ENCODE data around the gene PPP1R37.
A peak's percentile ranks its signal among the peaks of the same experiment; 100 is the strongest.

PPP1R37 gene

GRCh38 chr19:45138303-45138751 lies 45.3 kb downstream of the PPP1R37 start:
- no peak for DNase-seq

DNA sequence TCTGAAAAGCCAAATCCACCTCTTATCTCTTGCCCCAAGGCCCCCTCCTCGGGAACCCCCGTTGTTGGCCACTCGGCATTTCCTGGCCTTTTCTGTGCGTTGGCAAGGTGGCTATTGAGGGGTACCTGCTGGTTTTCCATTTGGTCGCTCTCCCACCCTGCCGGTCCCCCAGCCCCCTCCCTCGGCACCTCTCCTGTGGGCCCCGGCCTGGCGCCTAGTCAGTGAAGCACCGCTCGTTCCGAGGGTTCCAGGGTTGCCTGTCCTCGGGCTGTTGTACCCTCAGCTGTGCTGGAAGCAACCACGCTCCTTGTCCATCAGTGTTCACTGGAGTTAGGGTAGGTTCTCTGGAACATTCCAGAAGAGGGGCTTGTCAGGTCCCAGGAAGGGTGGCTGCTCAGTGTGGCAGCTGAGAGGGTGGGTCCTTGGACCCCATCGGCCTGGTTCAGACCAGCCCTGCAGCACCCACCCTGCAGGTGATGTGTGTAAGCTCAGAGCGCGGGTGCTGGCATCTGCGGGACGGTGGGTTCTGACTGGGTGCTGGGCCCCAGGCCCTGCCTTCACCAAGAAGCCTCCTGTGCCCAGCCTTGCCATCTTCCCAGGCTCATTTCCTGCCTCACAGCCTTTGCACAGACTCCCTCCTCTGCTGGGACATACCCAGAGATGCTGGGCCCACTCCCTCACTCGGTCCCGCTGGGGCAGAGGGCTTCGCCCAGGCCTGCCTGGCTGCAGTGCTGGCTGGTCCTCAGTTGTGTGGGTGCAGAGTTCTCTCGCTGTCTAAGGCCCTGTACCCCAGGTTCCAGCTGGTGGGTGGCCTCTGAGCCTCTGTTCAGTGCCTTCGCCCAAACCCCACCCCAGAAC lies 46.5 kb downstream of the PPP1R37 start:
- DNase-seq = no peak

GRCh38 chr19:45140144-45140503 lies 47.1 kb downstream of the PPP1R37 start:
- no peak for DNase-seq

DNA sequence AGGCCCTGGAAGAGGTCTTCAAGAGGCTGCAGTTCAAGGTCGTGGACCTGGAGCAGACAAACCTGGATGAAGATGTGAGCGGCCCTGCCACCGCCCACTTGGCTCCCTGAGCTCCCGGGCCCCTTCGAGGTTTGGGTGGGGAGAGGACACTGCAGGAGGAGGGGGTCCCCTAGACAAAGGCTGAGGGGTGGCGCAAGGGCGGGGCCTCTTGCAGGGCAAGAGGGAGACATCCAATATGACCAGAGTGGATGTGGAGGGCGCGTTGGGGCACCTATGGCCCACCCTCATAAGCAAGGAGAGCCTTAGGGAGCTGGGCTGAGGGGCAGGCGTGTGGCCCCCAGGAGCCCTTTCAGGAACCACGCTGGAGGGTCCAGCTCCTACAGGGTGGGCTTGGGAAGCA lies 47.6 kb downstream of the PPP1R37 start:
- DNase-seq = no peak

DNA sequence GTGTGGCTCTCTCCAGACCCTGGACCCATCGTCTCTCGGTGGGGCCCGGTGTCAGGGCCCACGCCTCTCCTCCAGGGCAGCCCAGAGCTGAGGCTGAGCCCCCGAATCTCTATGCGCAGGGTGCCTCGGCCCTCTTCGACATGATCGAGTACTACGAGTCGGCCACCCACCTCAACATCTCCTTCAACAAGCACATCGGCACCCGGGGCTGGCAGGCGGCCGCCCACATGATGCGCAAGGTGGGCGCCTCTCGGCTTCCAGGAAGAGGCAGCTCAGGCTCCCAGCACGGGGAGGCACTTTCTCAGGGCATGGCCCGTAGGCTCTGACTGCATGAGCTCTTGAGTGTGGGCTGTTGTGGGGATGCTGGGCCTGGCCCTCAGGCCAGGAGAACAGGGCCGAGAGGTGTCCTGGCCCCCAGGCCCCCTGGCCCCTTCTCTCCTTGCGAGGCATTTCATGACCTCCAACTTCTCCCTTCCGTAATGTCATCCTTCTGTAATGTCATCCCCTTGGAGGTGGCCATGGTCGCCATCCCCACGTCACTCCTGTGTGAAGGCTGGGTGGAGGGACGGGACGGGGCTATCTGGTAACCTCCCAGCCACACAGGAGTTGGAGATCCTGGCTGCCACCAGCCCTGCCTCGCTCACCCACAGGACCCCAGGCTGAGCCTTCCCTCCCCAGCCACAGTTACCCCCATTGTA lies 48.4 kb downstream of the PPP1R37 start:
- DNase-seq = no peak

DNA sequence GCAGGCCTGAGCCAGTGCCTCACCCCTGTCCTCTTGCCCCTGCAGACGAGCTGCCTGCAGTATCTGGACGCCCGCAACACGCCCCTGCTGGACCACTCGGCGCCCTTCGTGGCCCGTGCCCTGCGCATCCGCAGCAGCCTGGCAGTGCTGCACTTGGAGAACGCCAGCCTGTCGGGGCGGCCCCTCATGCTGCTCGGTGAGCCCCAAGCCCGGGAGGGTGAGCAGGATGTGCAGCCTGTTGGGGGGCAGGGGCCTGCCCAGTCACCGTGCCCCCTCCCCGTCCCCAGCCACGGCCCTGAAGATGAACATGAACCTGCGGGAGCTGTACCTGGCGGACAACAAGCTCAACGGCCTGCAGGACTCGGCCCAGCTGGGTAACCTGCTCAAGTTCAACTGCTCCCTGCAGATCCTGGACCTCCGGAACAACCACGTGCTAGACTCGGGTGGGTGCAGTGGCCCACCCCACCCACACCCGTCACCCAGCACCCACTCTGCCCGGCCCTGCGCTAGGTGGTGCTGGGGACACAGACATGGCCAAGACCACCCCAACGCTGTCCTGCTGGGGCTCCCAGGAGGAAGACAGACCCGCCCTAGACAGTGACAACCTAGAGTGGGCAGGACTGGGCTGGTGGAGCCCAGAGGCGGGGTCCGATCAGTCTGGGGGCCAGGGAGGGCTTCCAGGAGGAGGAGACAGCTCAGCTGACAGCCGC lies 49.2 kb downstream of the PPP1R37 start:
- no peak for DNase-seq

DNA sequence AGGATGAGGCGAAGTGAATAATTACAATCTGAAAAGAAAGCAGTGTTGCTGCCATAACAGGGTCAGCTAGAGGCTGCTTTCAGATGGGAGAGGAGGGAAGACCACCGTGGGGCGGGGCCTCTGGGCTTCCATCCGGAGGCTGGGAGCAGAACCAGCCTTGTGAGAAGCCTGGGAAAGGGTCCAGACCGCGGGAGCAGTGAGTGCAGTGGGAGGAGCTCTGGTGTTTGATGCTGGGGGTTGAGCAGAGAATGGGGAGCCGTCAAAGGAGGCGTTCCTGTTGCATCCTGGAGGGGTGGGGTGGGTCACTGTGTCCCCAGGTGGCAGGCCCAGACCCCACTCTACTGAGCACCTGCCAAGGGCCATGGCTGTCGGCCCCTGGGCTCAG lies 49.7 kb downstream of the PPP1R37 start:
- DNase-seq = no peak

DNA sequence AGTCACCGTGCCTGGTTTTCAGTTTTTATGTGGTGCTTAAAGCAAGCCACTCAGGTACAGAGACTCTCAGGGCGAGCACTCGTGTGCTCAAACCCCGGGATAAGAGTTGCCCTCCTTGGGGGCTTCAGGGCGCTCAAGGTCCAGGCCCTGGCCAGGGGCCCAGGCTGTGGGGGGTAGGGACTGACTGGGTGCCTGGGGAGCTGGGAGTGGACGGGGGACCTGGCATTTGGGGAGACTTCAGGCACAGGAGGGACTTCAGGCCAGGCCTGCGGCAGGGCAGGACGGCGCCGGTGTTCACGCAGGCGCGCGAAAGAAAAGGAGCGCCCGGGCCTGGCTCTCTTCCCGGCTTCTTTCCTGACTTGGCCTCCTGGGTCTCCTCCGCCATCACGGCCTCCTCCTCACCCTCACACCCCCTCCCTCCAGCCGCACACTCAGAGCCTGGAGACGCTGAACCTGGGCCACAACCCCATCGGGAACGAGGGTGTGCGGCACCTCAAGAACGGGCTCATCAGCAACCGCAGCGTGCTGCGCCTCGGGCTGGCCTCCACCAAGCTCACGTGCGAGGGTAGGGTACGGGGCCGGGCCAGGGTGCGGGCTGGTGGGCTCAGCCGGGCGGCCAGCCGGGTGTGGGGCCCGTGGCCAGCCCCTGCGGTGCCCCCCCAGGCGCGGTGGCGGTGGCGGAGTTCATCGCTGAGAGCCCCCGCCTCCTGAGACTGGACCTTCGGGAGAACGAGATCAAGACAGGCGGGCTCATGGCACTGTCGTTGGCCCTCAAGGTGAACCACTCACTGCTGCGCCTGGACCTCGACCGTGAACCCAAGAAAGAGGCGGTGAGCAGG lies 51.7 kb downstream of the PPP1R37 start:
- DNase-seq = no peak

DNA sequence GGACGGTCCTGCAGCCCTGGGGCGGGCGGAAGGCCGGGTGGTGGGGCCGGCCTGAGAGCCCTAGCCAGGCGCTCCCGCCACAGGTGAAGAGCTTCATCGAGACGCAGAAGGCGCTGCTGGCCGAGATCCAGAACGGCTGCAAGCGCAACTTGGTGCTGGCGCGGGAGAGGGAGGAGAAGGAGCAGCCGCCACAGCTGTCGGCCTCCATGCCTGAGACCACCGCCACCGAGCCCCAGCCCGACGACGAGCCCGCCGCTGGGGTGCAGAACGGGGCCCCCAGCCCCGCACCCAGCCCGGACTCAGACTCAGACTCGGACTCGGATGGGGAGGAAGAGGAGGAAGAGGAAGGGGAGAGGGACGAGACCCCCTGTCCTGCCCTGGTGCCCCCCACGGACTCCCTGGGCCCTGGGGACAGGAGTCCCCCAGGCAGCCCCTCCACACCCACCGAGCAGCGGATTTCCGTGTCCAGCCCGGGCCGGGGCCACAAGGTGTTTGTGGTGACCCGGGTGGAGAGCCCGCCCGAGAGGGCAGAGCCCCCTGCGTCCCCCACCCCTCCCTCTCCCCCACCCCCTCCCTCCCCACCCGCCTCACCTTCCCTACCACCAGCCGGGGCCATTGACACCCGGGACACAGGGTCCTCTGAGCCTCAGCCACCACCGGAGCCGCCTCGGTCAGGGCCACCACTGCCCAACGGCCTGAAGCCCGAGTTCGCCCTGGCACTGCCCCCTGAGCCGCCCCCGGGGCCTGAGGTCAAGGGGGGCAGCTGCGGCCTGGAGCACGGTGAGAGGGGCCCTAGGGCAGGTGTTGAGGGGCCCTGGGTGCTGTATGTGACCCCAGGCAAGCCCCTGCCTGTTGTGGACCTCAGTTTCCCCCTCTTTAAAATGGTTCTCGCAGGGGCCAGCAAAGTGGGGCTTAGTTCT lies 52.6 kb downstream of the PPP1R37 start:
- no peak for DNase-seq

DNA sequence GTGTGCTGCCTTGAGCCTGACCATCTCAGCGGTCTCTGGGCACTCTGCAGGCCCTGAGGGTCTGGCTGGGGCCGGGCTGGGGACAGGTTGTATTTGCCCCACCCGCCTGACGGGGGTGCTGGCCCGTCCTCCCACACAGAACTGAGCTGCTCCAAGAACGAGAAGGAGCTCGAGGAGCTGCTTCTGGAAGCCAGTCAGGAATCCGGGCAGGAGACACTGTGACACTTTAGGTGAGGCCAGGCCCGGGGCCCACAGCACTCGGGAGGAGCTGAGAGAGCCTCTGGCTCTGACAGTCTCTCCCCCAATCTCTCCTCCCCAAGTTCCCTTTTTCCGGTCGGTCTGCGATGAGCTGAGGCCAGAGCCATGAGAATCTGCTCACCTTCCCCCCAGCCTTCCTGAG lies 53.3 kb downstream of the PPP1R37 start:
- no peak for DNase-seq

GRCh38 chr19:45146741-45147205 lies 53.8 kb downstream of the PPP1R37 start:
- no peak for DNase-seq

- DNase-seq = no peak
These were observed 55.1 kb downstream of the PPP1R37 start for GRCh38 chr19:45147835-45148676.

GRCh38 chr19:45149129-45149528 lies 56.1 kb downstream of the PPP1R37 start:
- DNase-seq = no peak

GRCh38 chr19:45150180-45150579 lies 57.2 kb downstream of the PPP1R37 start:
- DNase-seq = no peak

DNA sequence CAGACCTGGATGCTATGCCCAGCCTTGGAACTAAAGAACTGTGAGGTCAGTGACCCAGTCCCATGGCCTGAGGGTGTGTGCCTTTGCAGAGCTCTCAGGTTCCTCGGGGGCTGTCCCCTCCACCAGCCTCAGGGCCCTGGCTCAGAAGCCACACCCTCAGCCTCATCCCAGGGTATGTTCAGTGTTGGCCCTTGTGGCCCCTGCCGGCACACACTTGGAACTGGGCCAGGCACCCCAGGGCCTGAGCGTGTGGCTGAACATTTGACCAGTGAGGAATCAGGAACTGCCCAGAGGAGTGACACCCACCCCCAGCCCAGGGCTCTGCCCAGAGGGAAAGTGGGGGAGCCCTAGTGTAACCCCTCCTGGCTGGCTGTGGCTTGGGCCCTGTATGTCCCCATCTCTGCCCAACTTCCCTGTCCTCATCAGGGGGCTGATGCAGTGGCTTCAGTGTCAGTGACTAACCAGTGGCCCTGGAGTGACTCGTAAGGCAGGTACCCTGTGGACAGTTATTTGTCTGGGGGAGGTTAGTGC lies 57.8 kb downstream of the PPP1R37 start:
- DNase-seq = no peak

- no peak for DNase-seq
These were observed 58.3 kb downstream of the PPP1R37 start for GRCh38 chr19:45151320-45151719.

- no peak for DNase-seq
These were observed 59.0 kb downstream of the PPP1R37 start for GRCh38 chr19:45151821-45152503.

DNA sequence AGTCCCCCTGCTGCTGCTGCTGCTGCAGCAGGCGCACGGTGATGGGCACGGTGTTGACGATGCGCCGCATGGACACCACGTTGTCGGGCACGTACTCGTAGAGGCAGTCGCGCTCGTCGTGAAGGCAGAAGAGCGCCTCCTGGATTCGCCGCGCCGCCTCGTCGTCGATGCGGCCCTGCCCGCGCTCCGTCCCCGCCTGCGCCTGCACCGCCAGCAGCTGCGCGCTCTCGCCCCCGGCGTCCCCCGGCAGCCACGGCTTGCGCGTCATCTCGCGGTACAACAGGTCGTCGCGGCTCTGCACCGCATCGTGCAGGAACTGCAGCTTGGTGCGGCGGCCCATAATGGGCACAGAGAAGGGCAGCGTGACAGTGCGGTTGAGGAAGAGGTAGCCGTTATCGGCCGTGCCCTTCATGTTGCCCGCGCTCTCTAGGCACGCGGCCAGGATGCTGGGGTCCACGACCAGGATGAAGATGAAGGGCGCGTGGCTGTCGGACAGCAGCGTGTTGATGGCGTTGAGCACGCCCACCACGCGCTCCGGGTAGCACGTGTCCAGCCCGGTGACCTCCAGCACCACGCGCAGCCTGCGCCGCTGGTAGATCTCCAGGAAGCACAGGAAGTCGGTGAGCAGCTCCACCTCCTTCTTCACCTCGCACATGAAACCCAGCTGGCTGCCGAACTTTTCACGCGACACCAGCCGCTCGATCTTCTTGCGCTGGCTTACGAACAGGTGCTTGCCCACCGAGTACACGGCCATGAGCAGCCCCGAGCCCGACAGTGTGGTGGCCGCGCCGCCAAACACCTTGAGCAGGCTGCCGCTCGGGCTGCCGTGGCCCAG lies 59.7 kb downstream of the PPP1R37 start:
- DNase-seq = peak; percentile 59

Data from activated CD8-positive, alpha-beta memory T cell treated with anti-CD3 and anti-CD28 coated beads, Interleukin-2, amount 50 U/mL, for 4 hours (primary cell).